ENCODE data around the gene GGA1. TPM values are rescaled to one million over a fixed set of nuclear protein-coding genes. Genes with fewer than 3 reads are reported as not detected.
A peak's percentile ranks its signal among the peaks of the same experiment; 100 is the strongest.

GGA1 gene
- total and polyA plus RNA-seq, 2 of the 4 experiments (the other 2 are of a cell fraction) = 17.2 to 48.5 TPM

- H4K20me1 ChIP-seq (ENCODE audit: insufficient read depth, low read length) = no peaks in the 10 kb centered on the region
- no peaks in the 10 kb centered on the region for H3K9me3 ChIP-seq (ENCODE audit: control insufficient read depth, insufficient read depth, low read length)
- H4K5ac ChIP-seq (ENCODE audit: low read depth, low read length) = peak overlapping the region; percentile 91
- H3K18ac ChIP-seq (ENCODE audit: low read depth, low read length) = peak overlapping the region; percentile 81; the same call in 1 of the 2 replicates
- H2AK5ac ChIP-seq (ENCODE audit: low read depth, low read length) = peak overlapping the region; percentile 84
- H4K91ac ChIP-seq (ENCODE audit: insufficient read depth, low read depth, low read length) = peak overlapping the region; percentile 75
- H3K27me3 ChIP-seq (ENCODE audit: control insufficient read depth, insufficient read depth, low read length) = no peaks in the 10 kb centered on the region
- TF ChIP-seq CHD1 (IDR thresholded peaks at IDR 0.05; ENCODE audit: low read depth, low read length) (no peak), CEBPB (IDR thresholded peaks at IDR 0.05; ENCODE audit: low read depth, low read length) (no peak), POLR2A (IDR thresholded peaks at IDR 0.05; ENCODE audit: low read depth, low read length) (no peak), MAFK (IDR thresholded peaks at IDR 0.05; ENCODE audit: low read depth, low read length) (no peak), CTCF (conservative IDR thresholded peaks at IDR 0.05; ENCODE audit: low read depth, low read length) (no peak), MAZ (IDR thresholded peaks at IDR 0.05; ENCODE audit: borderline replicate concordance, low read depth, low read length) (no peak)
- H2BK20ac ChIP-seq (ENCODE audit: low read depth, low read length) = peak overlapping the region; percentile 79; the same call in 1 of the 2 replicates
- H3K4me2 ChIP-seq (ENCODE audit: low read depth, low read length) = no peak overlapping the region
- no peak for DNase-seq
- H2BK15ac ChIP-seq (ENCODE audit: low read depth, low read length) = peak overlapping the region; percentile 59; the same call in 1 of the 3 replicates
- H3K23ac ChIP-seq (ENCODE audit: low read depth, low read length) = no peak overlapping the region
- H3K56ac ChIP-seq (ENCODE audit: extremely low read depth, insufficient read depth, low read length) = no peak overlapping the region
- WGBS, 2 experiments (ENCODE audit: extremely low coverage in 2 of 2, insufficient read length in 1 of 2) = 100% methylated on average over 1 of the region's 14 CpGs; no CpG with 5 or more reads in 1 of the 2 experiments
- dilution Hi-C loops (cut with HindIII; ENCODE audit: low sequenced_read_pairs, unreplicated experiment) = no loop called here
- ATAC-seq (ENCODE audit: low read depth) = no peak
- POLR2A ChIA-PET (ENCODE audit: unreplicated experiment) = no interaction called here
- H3K79me1 ChIP-seq (ENCODE audit: low read depth in 1 of 2, low read length in 2 of 2) = peaks cover 0 to 36% of the 10 kb centered on the region in 2 experiments; a peak in 2 of 4 replicates
- peaks cover 19% of the 10 kb centered on the region for H3K9me1 ChIP-seq (ENCODE audit: insufficient read depth, low read length)
- in situ Hi-C loops (cut with MboI; ENCODE audit: low sequenced_read_pairs) = no loop called here
- BruUV-seq (replicated peaks) = TSS peak; percentile 73
- H3K4me3 ChIP-seq (ENCODE audit: insufficient read depth, low read depth, low read length) = no peak overlapping the region
- H4K8ac ChIP-seq (ENCODE audit: low read depth in 2 of 2, low read length in 2 of 2) = peak overlapping the region; percentile 84 to 99
- H3K4ac ChIP-seq (ENCODE audit: low read depth, low read length) = peak overlapping the region; percentile 96
- H2AK9ac ChIP-seq (replicated peaks; ENCODE audit: low read depth, low read length, poor library complexity) = peak overlapping the region; percentile 97
- H3K14ac ChIP-seq (replicated peaks; ENCODE audit: low read depth, low read length) = peak overlapping the region; percentile 79; the same call in 1 of the 2 replicates
- peak overlapping the region; percentile 52 for H2AFZ ChIP-seq (replicated peaks; ENCODE audit: low read length, poor library complexity)
- H3K9ac ChIP-seq (ENCODE audit: low read depth, low read length) = no peak overlapping the region
- H3K36me3 ChIP-seq (ENCODE audit: control insufficient read depth, insufficient read depth, low read length) = peaks cover 30% of the 10 kb centered on the region; the same call in 1 of the 2 replicates
- peak overlapping the region; percentile 97 for H3K27ac ChIP-seq (ENCODE audit: insufficient read depth, low read length)
- H3K4me1 ChIP-seq (ENCODE audit: control insufficient read depth, insufficient read depth, low read length) = peaks cover 37% of the 10 kb centered on the region
- H2BK120ac ChIP-seq (ENCODE audit: low read depth, low read length) = peak overlapping the region; percentile 83
- peak overlapping the region; percentile 89 for H2BK5ac ChIP-seq (ENCODE audit: low read depth, low read length, poor library complexity, severe bottlenecking)
- intact Hi-C loops (cut with micrococcal nuclease) = no loop called here
- CTCF ChIA-PET = interaction anchor here (0.5 to 3.0 kb wide), 5 partner anchors 11 to 62 kb away, joined by 3 to 12 read pairs (median 4); no protein-coding TSS in a partner anchor
Observed at GRCh38 chr22:37632174-37633088, 23.8 kb downstream of the GGA1 start.

All from IMR-90 (cell line).